HG02610 (cell line): ENCODE data around the gene MYH8.

Source experiments
- ATAC-seq: cut with Tn5 transposase; IDR thresholded peaks from one replicate; pipeline ENCODE4 v1.9.1; 2021; ENCODE audit warnings: mild to moderate bottlenecking, moderate library complexity; ENCODE audit not compliant: unreplicated experiment

MYH8 gene

GRCh38 chr17:10384175-10384574, 37.6 kb downstream of the MYH8 start:
- ATAC-seq = no peak

GRCh38 chr17:10380631-10381408, 40.9 kb downstream of the MYH8 start:
- ATAC-seq = no peak

GRCh38 chr17:10372906-10373305, 48.8 kb downstream of the MYH8 start, which contains the start of gene MYH13:
Gene MYH13, minus strand, starts transcription at chr17:10373006. Its CDS starts 8,476 bp downstream, at chr17:10364530.
- no peak for ATAC-seq

GRCh38 chr17:10370016-10370608, 51.6 kb downstream of the MYH8 start:
- no peak for ATAC-seq

GRCh38 chr17:10369239-10369638, 52.5 kb downstream of the MYH8 start:
- no peak for ATAC-seq

GRCh38 chr17:10368561-10368960, 53.2 kb downstream of the MYH8 start:
- ATAC-seq = no peak

- ATAC-seq = no peak
These were observed 61.2 kb downstream of the MYH8 start for GRCh38 chr17:10360578-10360977.

GRCh38 chr17:10357768-10358167, 64.0 kb downstream of the MYH8 start:
- no peak for ATAC-seq

- no peak for ATAC-seq
These were observed 67.1 kb downstream of the MYH8 start for GRCh38 chr17:10354651-10355050.

GRCh38 chr17:10352893-10353292, 68.9 kb downstream of the MYH8 start:
- no peak for ATAC-seq

- ATAC-seq = no peak
These were observed 72.3 kb downstream of the MYH8 start for GRCh38 chr17:10349403-10349802.

GRCh38 chr17:10344816-10345215, 76.9 kb downstream of the MYH8 start:
- no peak for ATAC-seq
